ENCODE results near the gene OVCA2. TPM values are rescaled to one million over a fixed set of nuclear protein-coding genes. Genes with fewer than 3 reads are reported as not detected.

The OVCA2 gene
- total RNA-seq, 1 donor from 2014 or later: 21.9 TPM

DNA sequence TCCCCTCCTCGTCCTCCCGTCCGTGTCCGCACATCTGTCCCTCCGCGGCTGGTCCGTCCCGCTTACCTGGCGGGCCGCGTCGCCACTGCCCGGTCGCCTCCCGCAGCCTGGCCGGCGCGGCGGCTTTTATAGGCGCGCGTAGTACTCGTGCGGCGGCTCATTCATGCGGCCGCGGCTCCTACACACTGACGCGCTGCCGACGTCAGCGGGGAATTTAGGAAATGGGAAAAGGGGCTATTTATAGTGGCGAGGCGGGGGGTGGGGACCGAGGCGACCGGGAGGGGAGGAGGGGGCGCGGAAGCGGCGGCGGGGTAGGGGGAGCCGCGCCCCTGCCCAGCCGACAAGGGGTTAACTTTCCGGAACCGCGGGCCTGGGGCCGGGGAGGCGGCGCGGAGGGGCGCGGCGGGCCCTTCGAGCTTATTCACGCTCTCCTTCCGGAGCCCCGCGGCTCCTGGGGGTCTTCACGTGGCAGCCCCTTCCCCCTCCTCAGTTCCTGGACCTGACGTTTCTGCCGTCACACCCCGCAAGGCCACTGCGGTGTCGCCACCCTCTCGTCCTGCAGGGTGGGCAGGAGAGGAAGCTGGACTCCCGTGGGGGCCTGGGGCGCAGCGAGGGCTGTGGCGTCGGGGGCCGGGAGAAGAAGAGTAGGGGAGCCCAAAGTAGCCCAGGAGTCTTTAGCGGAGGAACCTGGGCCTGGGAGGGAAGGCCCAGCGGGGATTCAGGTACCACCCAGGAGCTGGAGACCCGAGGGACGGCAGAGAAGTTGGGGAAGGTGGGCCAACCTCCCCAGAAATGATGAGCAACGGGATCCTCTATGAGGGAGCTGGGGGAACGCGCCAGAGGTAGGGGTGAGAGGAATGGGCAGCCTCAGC, 9.5 kb downstream of the OVCA2 start:
- TF ChIP-seq, protein P1, sequence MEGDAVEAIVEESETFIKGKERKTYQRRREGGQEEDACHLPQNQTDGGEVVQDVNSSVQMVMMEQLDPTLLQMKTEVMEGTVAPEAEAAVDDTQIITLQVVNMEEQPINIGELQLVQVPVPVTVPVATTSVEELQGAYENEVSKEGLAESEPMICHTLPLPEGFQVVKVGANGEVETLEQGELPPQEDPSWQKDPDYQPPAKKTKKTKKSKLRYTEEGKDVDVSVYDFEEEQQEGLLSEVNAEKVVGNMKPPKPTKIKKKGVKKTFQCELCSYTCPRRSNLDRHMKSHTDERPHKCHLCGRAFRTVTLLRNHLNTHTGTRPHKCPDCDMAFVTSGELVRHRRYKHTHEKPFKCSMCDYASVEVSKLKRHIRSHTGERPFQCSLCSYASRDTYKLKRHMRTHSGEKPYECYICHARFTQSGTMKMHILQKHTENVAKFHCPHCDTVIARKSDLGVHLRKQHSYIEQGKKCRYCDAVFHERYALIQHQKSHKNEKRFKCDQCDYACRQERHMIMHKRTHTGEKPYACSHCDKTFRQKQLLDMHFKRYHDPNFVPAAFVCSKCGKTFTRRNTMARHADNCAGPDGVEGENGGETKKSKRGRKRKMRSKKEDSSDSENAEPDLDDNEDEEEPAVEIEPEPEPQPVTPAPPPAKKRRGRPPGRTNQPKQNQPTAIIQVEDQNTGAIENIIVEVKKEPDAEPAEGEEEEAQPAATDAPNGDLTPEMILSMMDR (IDR thresholded peaks at IDR 0.05; ENCODE audit: unreplicated experiment): no peak
- Mint-ChIP-seq H3K4me1 (ENCODE audit: low read depth) (peaks cover 11% of the 10 kb centered on the region), H3K36me3 (ENCODE audit: insufficient read depth) (no peaks in the 10 kb centered on the region), H3K9me3 (ENCODE audit: low read depth) (no peaks in the 10 kb centered on the region), H3K27ac (no peak overlapping the region), H3K27me3 (peaks cover 36% of the 10 kb centered on the region), H3K4me3 (ENCODE audit: low read depth) (peak overlapping the region; percentile 47)
- no peak for DNase-seq (ENCODE audit: low spot score, unreplicated experiment)

DNA sequence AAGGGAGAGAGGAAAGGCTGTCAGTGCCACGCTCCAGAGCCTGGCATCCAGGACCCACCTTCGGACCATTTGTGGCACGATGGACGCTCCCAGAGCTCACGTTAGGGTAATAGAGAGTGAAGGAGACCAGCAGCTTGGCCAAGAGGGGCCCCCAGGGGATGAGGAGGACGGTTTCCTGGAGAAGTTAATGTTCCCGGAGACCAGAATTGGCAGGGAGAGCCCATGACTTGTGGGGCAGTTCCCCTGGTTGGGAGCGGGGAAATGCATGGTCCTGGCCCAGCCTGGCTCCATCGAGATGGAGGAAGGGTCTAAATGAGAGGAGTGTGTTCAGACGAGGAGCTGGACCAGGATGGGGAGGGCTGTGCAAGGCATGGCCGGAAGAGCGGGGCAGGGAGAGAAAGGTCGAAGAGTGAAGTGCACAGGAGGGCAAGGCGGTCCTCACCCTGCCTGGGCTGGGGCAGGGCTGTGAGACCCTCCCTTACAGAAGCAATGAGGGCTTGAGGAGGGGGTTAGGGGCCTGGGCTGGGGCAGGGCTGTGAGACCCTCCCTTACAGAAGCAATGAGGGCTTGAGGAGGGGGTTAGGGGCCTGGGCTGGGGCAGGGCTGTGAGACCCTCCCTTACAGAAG, 10.2 kb downstream of the OVCA2 start:
- DNase-seq (ENCODE audit: low spot score, unreplicated experiment): no peak
- Mint-ChIP-seq H3K9me3 (ENCODE audit: low read depth) (no peaks in the 10 kb centered on the region), H3K4me1 (ENCODE audit: low read depth) (peaks cover 11% of the 10 kb centered on the region), H3K27me3 (peaks cover 39% of the 10 kb centered on the region), H3K27ac (no peak overlapping the region), H3K4me3 (ENCODE audit: low read depth) (no peak overlapping the region), H3K36me3 (ENCODE audit: insufficient read depth) (no peaks in the 10 kb centered on the region)
- TF ChIP-seq, protein P1 (IDR thresholded peaks at IDR 0.05; ENCODE audit: unreplicated experiment): no peak

DNA sequence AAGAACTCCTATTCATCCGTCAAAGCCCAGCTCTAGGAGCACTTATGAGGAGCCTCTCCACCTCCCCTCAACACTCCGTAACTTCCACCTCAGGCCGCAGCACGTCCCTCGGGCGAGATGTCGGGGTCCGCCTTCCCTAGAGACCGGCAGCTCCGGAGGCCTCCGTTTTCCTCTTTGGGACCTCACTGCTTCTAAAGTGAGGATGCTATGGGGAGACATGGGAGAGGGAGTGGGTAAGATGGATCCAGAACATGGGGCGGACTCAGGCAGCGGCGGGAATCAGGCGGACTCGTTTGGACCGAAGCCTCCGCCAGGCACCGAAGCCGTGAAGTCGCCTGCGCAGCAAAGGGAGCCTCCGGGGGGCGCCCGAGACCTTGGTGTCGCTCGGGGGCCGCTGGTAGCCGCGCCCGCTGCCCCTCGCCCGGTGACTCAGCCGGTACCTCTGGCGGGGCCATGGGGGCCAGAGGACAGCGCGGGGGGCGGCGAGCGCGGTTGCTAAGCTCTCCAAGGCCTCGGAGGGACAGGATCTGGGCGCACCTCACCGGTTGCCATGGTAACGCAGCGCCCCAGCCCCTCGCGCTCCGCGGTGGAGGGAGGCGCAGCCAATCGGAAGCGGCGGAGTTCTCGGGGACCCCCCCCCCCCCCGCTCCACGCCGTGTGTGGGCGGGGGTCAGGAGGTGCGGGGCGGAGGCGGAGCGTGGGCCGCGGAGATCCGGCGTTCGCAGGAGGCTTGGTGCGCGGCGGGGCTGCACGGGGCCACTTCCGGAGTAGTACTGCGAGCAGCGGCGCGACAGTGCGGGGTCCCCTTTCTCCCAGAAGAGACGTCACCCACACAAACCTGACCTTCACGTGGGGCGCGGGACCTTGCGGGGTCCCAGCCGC, 11.8 kb downstream of the OVCA2 start:
- Mint-ChIP-seq H3K4me3 (ENCODE audit: low read depth) (peak overlapping the region; percentile 35), H3K27me3 (peaks cover 33% of the 10 kb centered on the region), H3K27ac (no peak overlapping the region), H3K9me3 (ENCODE audit: low read depth) (no peaks in the 10 kb centered on the region), H3K36me3 (ENCODE audit: insufficient read depth) (peaks cover 2% of the 10 kb centered on the region), H3K4me1 (ENCODE audit: low read depth) (peaks cover 10% of the 10 kb centered on the region)
- DNase-seq (ENCODE audit: low spot score, unreplicated experiment): no peak
- TF ChIP-seq, protein P1 (IDR thresholded peaks at IDR 0.05; ENCODE audit: unreplicated experiment): peak; percentile 48

DNA sequence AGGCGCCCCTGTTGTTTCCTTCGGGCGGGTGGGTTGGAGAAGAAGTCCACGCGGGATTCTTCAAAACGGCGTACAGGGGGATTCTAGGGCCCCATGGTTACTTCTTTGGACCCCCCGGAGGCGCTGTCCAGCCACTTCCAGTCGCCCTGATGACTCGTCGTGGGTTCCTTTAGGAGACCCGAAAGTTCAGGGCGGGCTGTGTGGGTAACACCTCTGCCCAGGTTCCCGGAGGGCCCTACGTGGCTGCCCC, 12.4 kb downstream of the OVCA2 start:
- H3K4me3 Mint-ChIP-seq (ENCODE audit: low read depth): peak overlapping the region; percentile 35
- H3K9me3 Mint-ChIP-seq (ENCODE audit: low read depth): no peaks in the 10 kb centered on the region
- peaks cover 2% of the 10 kb centered on the region for H3K36me3 Mint-ChIP-seq (ENCODE audit: insufficient read depth)
- no peak overlapping the region for H3K27ac Mint-ChIP-seq
- peaks cover 30% of the 10 kb centered on the region for H3K27me3 Mint-ChIP-seq
- no peak for DNase-seq (ENCODE audit: low spot score, unreplicated experiment)
- peaks cover 7% of the 10 kb centered on the region for H3K4me1 Mint-ChIP-seq (ENCODE audit: low read depth)
- TF ChIP-seq, protein P1 (IDR thresholded peaks at IDR 0.05; ENCODE audit: unreplicated experiment): no peak

Data from progenitor cell of endocrine pancreas (in vitro differentiated cells).